HG03460 (cell line): ENCODE measurements around the gene GLRX3.
"Not testable (repeated sequence)": the region's sequence is repeated elsewhere in the genome, so short reads cannot be mapped to it uniquely, and the experiment has no call there.

Experiments used
- ATAC-seq: cut with Tn5 transposase; IDR thresholded peaks from one replicate; pipeline ENCODE4 v1.9.1; 2021; ENCODE audit not compliant: unreplicated experiment

Gene GLRX3

GRCh38 chr10:130188195-130189175 lies 52.3 kb downstream of the GLRX3 start:
- ATAC-seq, result no peak

- no peak for ATAC-seq
These were observed 53.4 kb downstream of the GLRX3 start for GRCh38 chr10:130189608-130190054.

DNA sequence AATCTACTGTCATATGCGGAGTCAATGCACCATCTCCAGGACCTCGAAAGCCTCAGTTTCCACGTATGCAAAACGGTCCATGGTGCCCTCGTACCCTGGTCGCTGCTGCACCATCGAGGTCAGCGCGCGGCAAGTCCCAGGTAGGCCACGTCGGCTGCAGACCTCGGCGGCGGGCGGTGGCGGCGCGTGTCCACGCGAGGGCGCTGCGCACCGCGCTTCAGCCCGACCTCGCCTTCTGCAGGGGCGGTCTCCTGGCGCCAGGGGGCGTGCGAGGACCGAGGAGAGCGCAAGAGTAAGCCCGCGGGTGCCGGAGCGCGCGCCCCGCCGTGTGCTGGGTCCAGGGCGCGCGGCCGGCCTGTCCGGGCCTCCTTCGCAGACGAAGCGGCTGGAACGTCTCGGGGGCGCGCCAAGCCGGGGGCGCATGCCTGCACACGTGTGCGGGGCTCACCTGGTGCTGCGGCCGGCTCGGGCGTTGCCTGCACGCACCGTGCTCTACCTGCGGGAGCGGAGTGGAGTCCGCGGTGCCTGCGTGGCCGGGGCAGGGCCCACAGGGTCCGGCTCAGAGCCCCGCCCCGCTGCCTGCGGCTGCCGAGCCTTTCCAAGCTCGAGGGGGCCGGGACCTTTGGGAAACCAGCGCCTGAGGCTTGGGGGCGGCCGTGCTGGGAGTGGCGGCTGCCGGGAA lies 54.0 kb downstream of the GLRX3 start:
- peak; percentile 92 for ATAC-seq

GRCh38 chr10:130190737-130191115 lies 54.5 kb downstream of the GLRX3 start:
- ATAC-seq, result no peak

GRCh38 chr10:130191380-130191779 lies 55.2 kb downstream of the GLRX3 start:
- ATAC-seq, result no peak

GRCh38 chr10:130192276-130192848 lies 56.2 kb downstream of the GLRX3 start:
- no peak for ATAC-seq

DNA sequence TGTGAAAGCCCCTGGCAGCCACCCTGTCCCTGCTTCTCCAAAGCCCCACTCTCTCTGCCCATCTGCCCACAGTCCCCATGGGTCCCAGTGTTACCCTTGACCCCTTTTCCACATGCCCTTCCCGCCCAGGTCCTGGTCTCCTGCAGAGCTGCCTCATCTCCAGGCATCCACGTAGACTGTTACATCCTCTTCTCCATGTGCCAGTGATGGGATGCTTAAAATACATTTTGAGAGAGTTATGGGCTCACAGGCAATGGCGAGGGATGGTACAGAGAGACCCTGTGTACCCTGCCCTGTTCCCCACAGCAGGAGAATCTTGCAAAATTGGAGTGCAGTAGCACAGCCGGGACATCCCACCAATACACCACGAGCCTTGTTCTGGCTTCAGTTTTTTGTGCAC lies 56.8 kb downstream of the GLRX3 start:
- no peak for ATAC-seq

- no peak for ATAC-seq
These were observed 57.5 kb downstream of the GLRX3 start for GRCh38 chr10:130193493-130194193.

GRCh38 chr10:130194194-130194990 lies 58.2 kb downstream of the GLRX3 start:
- ATAC-seq, result no peak

- ATAC-seq, result no peak
These were observed 58.9 kb downstream of the GLRX3 start for GRCh38 chr10:130194991-130195645.

GRCh38 chr10:130195746-130196294 lies 59.6 kb downstream of the GLRX3 start:
- ATAC-seq, result no peak

DNA sequence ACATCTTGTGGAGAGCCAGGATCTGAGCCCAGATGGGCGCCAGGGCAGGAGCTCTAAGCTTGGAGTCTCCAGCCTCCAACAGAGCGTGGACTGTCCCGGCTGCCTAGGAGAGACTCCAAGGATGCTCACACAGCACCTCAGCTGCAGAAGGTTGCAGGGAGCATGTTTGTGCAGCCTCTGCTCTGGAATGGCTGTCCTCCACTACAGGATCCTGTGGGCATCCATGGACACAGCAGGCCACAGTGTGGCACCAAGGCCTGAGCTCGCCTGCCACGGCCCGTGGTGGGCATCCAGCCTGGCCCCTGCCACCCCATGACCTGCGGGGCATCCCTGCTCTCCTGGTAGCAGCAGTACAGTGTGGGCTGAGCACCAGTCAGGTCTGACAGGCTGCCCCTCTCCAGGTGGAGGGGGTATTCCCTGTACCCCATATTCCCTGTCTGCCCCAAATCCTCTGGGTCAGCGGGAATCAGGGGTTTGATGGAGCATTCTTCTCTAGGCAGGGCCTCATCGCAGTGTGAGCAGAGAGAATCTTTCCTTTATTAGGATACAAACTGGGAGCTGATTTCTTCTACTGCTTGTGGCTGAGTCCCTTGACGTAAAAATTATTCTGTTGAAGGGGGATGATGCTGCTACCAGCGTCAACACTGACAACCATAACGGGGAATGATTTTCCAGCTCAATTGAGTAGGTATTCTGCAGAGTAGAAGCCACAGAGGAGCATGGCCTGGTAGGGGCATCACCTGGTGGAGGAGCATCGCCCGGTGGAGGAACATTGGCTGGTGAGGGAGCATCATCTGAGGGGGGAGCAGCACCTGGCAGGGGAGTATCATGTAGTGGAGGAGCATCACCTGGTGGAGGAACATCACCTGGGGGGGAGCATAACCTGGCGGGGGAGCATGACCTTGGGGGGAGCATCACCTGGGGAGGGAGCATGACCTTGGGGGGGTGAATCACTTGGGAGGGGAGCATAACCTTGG lies 60.6 kb downstream of the GLRX3 start:
- ATAC-seq, result no peak

- no peak for ATAC-seq
These were observed 62.5 kb downstream of the GLRX3 start for GRCh38 chr10:130198651-130199050.

GRCh38 chr10:130200179-130201042 lies 64.2 kb downstream of the GLRX3 start:
- ATAC-seq, result no peak

DNA sequence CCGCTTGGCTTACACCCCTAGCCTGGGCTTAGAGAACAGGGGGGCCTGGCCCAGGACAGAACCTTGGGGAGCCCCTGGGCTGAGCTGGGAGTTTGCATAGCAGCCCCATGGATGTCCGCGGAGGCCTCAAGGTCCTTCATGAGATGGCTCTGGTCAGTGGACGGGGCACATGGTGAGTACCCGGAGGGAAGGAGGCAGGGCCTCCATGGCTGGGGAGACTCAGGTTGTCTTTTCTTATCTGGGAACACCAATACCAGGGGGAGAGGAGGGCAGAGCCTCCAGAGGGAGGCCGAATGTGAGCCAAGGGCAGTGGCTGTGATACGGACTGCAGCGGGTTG lies 64.8 kb downstream of the GLRX3 start:
- ATAC-seq, result no peak

DNA sequence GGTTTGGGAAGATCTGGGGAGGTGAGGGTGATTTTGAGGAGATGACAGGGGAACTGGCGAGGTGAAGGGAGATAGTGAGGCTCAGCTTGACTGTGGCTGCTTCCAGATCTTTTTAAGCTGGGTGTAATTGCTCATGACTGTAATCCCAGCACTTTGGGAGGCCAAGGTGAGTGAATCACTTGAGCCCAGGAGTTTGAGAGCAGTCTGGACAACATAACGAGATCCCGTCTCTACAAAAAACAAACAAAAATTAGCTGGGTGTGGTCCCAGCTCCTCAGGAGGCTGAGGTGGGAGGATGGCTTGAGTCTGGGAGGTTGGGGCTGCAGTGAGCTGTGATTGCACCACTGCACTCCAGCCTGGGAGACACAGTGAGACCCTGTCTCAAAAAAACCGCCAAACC lies 66.0 kb downstream of the GLRX3 start:
- ATAC-seq, result not testable (repeated sequence)

GRCh38 chr10:130202984-130203621 lies 66.9 kb downstream of the GLRX3 start:
- ATAC-seq, result peak; percentile 52
